ENCODE measurements around the gene TMEM138.

TMEM138 gene

GRCh38 chr11:61342207-61342803 is 19.9 kb upstream of the TMEM138 start:
- no peak for DNase-seq

GRCh38 chr11:61343792-61344745 is 18.1 kb upstream of the TMEM138 start:
- DNase-seq: no peak

- DNase-seq: no peak
These were observed 17.0 kb upstream of the TMEM138 start for GRCh38 chr11:61345170-61345610.

GRCh38 chr11:61345954-61346843 is 16.0 kb upstream of the TMEM138 start:
- no peak for DNase-seq

- no peak for DNase-seq
These were observed 14.2 kb upstream of the TMEM138 start for GRCh38 chr11:61347916-61348461.

- DNase-seq: no peak
These were observed 12.9 kb upstream of the TMEM138 start for GRCh38 chr11:61349189-61349751.

GRCh38 chr11:61349916-61350315 is 12.3 kb upstream of the TMEM138 start:
- DNase-seq: no peak

- no peak for DNase-seq
These were observed 11.8 kb upstream of the TMEM138 start for GRCh38 chr11:61350336-61350735.

GRCh38 chr11:61350803-61351202 is 11.4 kb upstream of the TMEM138 start:
- DNase-seq: no peak

GRCh38 chr11:61352038-61352437 is 10.1 kb upstream of the TMEM138 start:
- no peak for DNase-seq

- DNase-seq: no peak
These were observed 8.8 kb upstream of the TMEM138 start for GRCh38 chr11:61353131-61354067.

GRCh38 chr11:61354208-61354607 is 8.0 kb upstream of the TMEM138 start:
- no peak for DNase-seq

GRCh38 chr11:61356706-61357105 is 5.5 kb upstream of the TMEM138 start:
- no peak for DNase-seq

GRCh38 chr11:61357233-61357893 is 4.8 kb upstream of the TMEM138 start:
- no peak for DNase-seq

GRCh38 chr11:61357894-61358239 is 4.3 kb upstream of the TMEM138 start:
- DNase-seq: no peak

GRCh38 chr11:61358566-61358965 is 3.6 kb upstream of the TMEM138 start:
- DNase-seq: no peak

GRCh38 chr11:61359516-61359915 is 2.7 kb upstream of the TMEM138 start:
- DNase-seq: no peak

- DNase-seq: no peak
These were observed 885 bp upstream of the TMEM138 start for GRCh38 chr11:61361237-61361740.

GRCh38 chr11:61362542-61362875 is 335 bp downstream of the TMEM138 start:
- peak; percentile 40 for DNase-seq

- DNase-seq: no peak
These were observed 2.0 kb downstream of the TMEM138 start for GRCh38 chr11:61364012-61364675.

All from CD4-positive, alpha-beta T cell treated with Interleukin-10 for 1 hour (primary cell).